Medulla oblongata (tissue), 1 donor: ENCODE data around the gene IMMP2L.
"Not testable (repeated sequence)": the region's sequence is repeated elsewhere in the genome, so short reads cannot be mapped to it uniquely, and the experiment has no call there.

Experiments
- DNase-seq: peaks from one replicate; pipeline ENCODE4 v3.0.0-alpha.2; 2015; ENCODE audit errors: extremely low spot score

The IMMP2L gene

DNA sequence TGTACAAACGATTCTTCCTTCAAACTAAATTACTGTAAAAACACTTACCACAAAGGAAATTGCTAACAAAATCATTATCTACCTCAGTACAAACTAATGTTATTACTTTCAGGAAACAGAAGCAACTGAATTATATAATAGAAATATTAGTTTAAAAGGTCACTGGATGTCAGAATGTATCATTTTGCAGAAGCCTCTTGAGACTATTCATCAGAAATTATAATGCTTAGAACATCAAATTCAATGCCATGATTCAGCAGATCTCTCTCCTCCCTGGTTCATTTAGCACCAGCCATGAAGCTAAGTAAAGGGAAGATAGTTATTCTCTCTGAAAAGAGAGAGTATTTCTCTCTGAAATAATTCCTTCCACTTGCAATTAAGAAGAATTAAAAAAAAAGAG, 223.3 kb downstream of the IMMP2L start:
- no peak for DNase-seq

GRCh38 chr7:111333010-111333409, 229.3 kb downstream of the IMMP2L start:
- no peak for DNase-seq

GRCh38 chr7:111330235-111330523, 232.1 kb downstream of the IMMP2L start:
- DNase-seq = no peak

GRCh38 chr7:111329367-111330234, 232.7 kb downstream of the IMMP2L start:
- no peak for DNase-seq

GRCh38 chr7:111328487-111328886, 233.8 kb downstream of the IMMP2L start:
- DNase-seq = no peak

GRCh38 chr7:111324776-111325175, 237.5 kb downstream of the IMMP2L start:
- DNase-seq = no peak

- no peak for DNase-seq
Observed at GRCh38 chr7:111324228-111324627, 238.1 kb downstream of the IMMP2L start.

DNA sequence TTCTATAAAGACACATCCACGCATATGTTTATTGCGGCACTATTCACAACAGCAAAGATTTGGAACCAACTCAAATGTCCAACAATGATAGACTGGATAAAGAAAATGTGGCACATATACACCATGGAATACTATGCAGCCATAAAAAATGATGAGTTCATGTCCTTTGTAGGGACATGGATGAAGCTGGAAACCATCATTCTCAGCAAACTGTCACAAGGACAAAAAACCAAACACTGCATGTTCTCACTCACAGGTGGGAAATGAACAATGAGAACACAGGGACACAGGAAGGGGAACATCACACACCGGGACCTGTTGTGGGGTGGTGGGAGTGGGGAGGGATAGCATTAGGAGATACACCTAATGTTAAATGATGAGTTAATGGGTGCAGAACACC, 238.6 kb downstream of the IMMP2L start:
- DNase-seq = not testable (repeated sequence)

DNA sequence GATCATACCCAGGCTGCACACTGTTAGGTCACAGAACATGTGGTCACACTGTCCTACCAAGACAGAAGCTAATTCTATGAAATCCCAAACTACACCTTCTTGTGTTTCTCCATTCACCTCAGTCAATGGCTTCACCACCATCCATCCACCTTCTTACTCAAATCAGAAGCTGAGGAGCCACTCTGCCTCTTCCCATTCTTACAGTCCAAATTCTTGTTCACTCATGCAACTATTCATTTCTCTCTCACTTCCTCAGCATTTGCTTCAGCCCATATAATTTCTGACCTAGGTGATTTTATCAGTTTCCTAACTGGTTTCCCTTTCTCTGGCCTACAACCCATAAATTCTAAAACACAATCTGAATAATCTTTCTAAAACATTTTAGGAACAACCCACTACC, 242.2 kb downstream of the IMMP2L start:
- DNase-seq = no peak

DNA sequence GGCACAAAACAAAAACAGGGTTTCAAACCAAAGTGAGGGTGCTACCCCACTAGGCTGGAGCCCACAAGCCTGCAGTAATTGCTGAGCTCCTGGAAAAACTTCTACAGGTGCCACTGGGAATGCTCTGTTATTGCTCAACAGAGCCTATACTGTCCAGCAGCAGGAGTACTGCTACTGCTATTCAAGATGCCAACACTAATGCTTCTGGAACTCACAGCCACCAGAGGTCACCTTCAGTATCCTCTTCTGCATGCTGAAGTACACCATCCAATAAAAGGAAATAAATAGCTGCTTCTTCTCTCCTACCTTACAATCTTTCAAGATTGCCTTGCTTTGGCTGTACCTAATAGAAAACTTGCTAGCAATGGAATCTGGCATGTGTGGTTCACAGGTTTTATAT, 249.3 kb downstream of the IMMP2L start:
- DNase-seq = no peak

GRCh38 chr7:111308691-111309090, 253.6 kb downstream of the IMMP2L start:
- no peak for DNase-seq

- no peak for DNase-seq
Observed at GRCh38 chr7:111301891-111302290, 260.4 kb downstream of the IMMP2L start.

DNA sequence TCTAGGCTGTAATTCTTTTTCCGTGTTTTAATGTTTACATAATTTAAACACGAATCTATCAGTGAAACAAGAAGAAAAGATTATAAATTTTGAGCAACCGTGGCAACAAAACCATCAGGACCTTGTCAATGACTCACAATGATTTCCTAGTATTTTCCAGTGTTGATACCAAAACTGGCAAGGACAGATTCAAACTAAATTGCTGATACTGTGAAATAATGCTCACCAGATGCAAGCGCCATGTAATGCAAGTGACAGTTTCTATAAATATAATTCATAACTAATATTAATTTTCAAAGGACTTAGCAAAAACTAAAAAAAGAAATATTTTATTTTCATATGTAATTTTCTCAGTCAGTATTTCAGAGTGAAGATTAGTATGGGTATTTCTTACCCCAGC, 267.8 kb downstream of the IMMP2L start:
- no peak for DNase-seq

DNA sequence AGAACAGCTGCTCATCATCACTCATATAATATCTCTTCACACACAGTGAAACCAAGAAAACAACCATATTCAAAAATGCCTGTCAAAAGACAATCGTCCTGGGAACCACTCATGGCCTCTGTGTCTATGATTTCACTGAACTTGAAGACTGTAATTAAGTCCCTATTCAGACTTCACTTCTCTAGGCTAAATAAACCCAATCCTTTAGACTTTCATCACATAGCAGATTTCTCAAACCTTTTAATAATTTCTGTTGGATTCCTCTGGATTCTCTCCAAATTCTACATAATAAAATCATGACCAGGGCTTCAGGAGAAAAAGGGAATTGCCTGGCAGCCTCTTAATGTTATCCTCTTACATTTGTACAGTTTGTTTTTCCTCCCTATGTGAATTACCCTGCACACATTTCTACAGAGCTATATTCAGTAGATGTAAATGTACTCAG, 270.2 kb downstream of the IMMP2L start:
- DNase-seq = no peak

DNA sequence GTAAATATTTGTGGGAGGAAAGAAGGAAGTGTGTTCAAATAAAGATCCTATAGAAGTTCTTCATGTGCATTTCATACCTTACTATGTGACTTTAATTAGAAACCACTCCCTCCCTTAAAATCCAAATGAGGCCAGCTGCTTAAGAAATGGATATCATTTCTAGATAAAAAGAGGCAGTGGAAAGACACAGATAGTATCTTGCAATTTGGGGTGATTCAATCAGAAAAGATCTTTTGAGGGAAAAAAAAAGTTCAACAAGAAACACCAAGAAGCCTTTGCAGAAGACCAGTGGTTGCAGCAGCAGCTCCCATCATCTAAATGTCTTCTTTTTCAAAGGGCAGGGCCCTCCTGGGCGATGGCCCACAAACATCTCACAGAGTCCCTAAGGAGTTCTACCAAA, 271.3 kb downstream of the IMMP2L start:
- DNase-seq = no peak

- DNase-seq = no peak
Observed at GRCh38 chr7:111290419-111290818, 271.9 kb downstream of the IMMP2L start.

GRCh38 chr7:111288441-111288840, 273.9 kb downstream of the IMMP2L start:
- DNase-seq = not testable (repeated sequence)

DNA sequence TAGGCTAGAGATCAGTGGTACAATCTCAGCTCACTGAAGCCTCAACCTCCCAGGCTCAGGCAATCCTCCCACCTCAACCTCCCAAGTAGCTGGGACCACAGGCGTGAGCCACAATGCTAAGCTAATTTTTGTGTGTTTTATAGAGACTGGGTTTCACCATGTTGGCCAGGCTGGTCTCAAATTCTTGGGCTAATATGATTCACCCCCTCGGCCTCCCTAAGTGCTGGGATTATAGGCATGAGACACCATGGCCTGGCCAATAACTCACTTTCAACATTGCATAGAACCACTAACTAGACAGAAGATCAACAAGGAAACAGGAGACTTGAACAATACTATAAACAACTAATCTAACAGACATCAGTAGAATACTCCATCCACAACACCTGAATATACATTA, 279.7 kb downstream of the IMMP2L start:
- DNase-seq = no peak

DNA sequence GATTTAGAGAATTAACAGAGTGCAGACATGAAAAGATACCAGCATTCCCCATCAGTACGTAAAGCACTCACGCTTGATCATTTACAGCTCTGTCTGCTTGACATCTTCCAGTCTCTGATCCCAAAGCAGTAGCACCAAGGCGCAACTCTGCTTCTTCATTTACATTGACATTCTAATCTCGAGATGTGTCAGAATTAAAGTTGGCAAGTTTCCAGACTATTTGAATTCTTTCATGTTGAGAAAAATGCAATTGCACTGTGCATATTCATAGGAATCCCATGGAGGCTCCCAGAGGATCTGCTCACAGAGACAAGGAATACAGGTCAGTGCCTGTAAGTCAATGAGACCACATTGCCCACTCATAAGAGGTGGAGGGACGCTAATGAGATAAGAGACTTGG, 287.4 kb downstream of the IMMP2L start:
- DNase-seq = no peak

- DNase-seq = no peak
Observed at GRCh38 chr7:111272092-111272491, 290.2 kb downstream of the IMMP2L start.

DNA sequence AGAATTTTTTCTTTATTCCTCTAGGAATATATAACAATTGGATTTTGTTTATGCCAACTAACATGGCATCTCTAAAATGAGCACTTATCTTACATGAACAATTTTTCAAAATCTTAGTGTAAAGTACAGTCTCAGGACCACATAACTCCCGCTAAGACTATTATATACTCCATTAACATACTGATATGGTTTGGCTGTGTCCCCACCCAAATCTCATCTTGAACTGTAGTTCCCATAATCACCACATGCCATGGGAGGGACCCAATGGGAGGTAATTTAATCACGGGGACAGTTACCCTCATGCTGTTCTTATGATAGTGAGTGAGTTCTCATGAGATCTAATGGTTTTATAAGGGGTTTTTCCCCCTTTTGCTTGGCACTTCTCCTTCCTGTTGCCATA, 291.5 kb downstream of the IMMP2L start:
- not testable (repeated sequence) for DNase-seq

DNA sequence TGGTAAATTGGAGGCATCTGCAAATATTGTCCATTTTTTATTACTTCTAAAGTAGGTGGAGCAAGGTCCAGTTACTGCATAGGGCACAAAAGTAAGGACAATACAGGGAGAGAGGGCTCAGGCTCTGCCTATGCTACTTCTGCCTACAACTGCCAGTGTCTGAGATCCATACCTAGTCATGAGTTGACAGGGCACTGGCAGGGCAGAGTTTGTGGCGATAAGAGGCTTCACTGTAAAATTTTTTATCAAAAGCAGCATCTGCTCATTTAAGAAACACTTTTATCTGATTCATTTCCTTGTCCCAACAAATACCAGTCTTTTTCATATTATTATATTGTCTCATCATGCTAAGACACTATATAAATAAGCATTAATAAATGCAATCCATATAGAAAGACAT, 293.4 kb downstream of the IMMP2L start:
- no peak for DNase-seq

- DNase-seq = no peak
Observed at GRCh38 chr7:111266613-111267012, 295.7 kb downstream of the IMMP2L start.

GRCh38 chr7:111265394-111265793, 296.9 kb downstream of the IMMP2L start:
- DNase-seq = no peak
